OCI-LY1 (cell line): Measurements from ENCODE around the gene CCDC186.

Experiments
- H2AFZ ChIP-seq: fragments of 200-600 bp; sonication (generic), shearing (Covaris generic); 2 replicates; pipeline ENCODE4 v1.6.0; 2014; ENCODE audit warnings: antibody characterized with exemption, mild to moderate bottlenecking, low read length
- H3F3A ChIP-seq: fragments of 200-600 bp; sonication (generic), shearing (Covaris generic); 2 replicates; pipeline ENCODE4 v1.6.0; 2014; ENCODE audit warnings: mild to moderate bottlenecking, antibody characterized with exemption, low read length, moderate library complexity; ENCODE audit not compliant: insufficient read depth
- H3K27ac ChIP-seq: fragments of 200-600 bp; sonication (generic); 2 replicates; pipeline ENCODE4 v1.5.1; 2014; ENCODE audit warnings: low read length, mixed run types, mild to moderate bottlenecking, low read depth; ENCODE audit not compliant: poor library complexity, severe bottlenecking
- H3K27me3 ChIP-seq: fragments of 200-600 bp; sonication (generic); 2 replicates; pipeline ENCODE4 v1.6.0; 2014; ENCODE audit warnings: antibody characterized with exemption, mild to moderate bottlenecking, low read length, moderate library complexity; ENCODE audit not compliant: insufficient read depth
- H3K36me3 ChIP-seq: fragments of 200-600 bp; sonication (generic); 2 replicates; pipeline ENCODE4 v1.6.1; 2014; ENCODE audit warnings: mild to moderate bottlenecking, antibody characterized with exemption, low read length, moderate library complexity, mixed read lengths; ENCODE audit not compliant: insufficient read depth
- H3K4me1 ChIP-seq: fragments of 200-600 bp; sonication (generic); 2 replicates; pipeline ENCODE4 v1.5.1; 2014; ENCODE audit warnings: mild to moderate bottlenecking, low read length, moderate library complexity; ENCODE audit not compliant: insufficient read depth, severe bottlenecking
- H3K4me2 ChIP-seq: fragments of 200-600 bp; sonication (generic), shearing (Covaris generic); 2 replicates; pipeline ENCODE4 v1.6.1; 2014; ENCODE audit warnings: low read length
- H3K4me3 ChIP-seq: fragments of 200-600 bp; sonication (generic); 2 replicates; pipeline ENCODE4 v1.5.1; 2014; ENCODE audit warnings: low read length, low read depth, mild to moderate bottlenecking, mixed read lengths; ENCODE audit not compliant: poor library complexity, severe bottlenecking
- H3K79me2 ChIP-seq: fragments of 200-600 bp; shearing (Covaris generic); 2 replicates; pipeline ENCODE4 v1.6.1; 2016; ENCODE audit warnings: mixed run types, low read length, mixed read lengths; ENCODE audit not compliant: insufficient read depth
- H3K9ac ChIP-seq: fragments of 200-600 bp; sonication (generic), shearing (Covaris generic); 2 replicates; pipeline ENCODE4 v1.6.1; 2014; ENCODE audit warnings: mild to moderate bottlenecking, low read length, mixed read lengths
- H3K9me2 ChIP-seq: fragments of 200-600 bp; sonication (generic), shearing (Covaris generic); 2 replicates; pipeline ENCODE4 v1.6.1; 2014; ENCODE audit warnings: low read depth, mild to moderate bottlenecking, low read length, mixed read lengths
- H3K9me3 ChIP-seq: fragments of 200-600 bp; shearing (Covaris generic); 2 replicates; pipeline ENCODE4 v1.6.1; 2014; ENCODE audit warnings: low read length, mixed read lengths
- H4K20me1 ChIP-seq: fragments of 200-600 bp; sonication (generic), shearing (Covaris generic); 2 replicates; pipeline ENCODE4 v1.6.0; 2016; ENCODE audit warnings: mild to moderate bottlenecking, low read length; ENCODE audit not compliant: insufficient read depth
- CTCF ChIP-seq: fragments of 200-600 bp; sonication (generic), shearing (Covaris generic); IDR thresholded peaks from 2 replicates; pipeline ENCODE4 v1.5.1; 2017; ENCODE audit warnings: mild to moderate bottlenecking, antibody characterized with exemption, low read length, moderate library complexity, mixed read lengths
- EZH2 ChIP-seq: fragments of 200-600 bp; sonication (generic), shearing (Covaris generic); IDR thresholded peaks from 2 replicates; pipeline ENCODE4 v1.8.0; 2017; ENCODE audit warnings: borderline replicate concordance, mixed run types, mild to moderate bottlenecking, antibody characterized with exemption, low read length, moderate library complexity, mixed read lengths

The CCDC186 gene

DNA sequence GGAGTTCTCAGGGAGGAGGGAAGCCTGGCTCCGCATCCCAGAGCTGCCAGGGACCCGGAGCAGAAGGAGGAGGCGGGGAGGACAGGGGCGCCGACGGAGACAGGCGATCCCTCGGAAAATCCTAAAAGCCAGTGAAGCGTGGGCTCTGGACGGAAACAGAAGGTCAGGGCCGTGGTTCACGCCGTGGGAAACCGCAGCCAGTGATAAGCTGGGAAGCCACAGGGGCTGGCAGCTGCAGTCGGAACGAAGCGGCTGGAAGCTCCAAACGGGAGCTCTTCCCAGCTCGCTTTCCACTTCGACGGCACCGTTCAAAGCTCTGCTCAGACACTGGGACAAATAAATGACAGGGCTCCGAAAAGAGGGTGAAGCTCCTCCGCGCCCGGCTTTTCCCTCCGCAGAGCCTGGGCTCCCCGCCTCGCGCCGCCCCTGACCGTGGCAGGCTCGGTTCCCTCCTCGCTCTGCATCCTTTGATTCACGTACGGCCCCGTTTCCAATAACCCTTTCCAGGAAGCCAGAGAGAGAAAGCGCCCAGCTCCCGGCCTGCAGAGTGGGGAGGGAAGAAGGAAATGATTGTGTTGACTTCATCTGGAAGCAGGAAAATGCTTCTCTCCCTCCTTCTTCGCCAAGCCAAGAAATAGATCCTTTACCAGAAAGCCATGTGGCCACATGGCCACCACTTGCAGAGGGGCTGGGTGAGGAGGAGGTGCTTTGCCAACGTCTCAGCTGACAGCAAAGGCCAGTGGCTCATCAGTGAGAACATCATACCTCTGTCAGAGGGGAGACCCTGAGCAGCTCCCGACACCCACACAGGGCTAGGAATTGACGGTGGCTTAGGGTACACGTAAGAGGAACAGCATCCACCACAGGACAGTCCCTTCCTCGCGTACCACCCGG, 72.9 kb downstream of the CCDC186 start:
- H3K9ac ChIP-seq, result no peak overlapping the region
- H3K79me2 ChIP-seq, result no peaks in the 10 kb centered on the region
- H3F3A ChIP-seq, result no peaks in the 10 kb centered on the region
- H3K27me3 ChIP-seq, result no peaks in the 10 kb centered on the region
- no peak overlapping the region for H3K4me2 ChIP-seq
- no peaks in the 10 kb centered on the region for H3K36me3 ChIP-seq
- H4K20me1 ChIP-seq, result no peaks in the 10 kb centered on the region
- H3K9me2 ChIP-seq, result no peaks in the 10 kb centered on the region
- TF ChIP-seq CTCF (no peak), EZH2 (no peak)
- H3K4me1 ChIP-seq, result peaks cover 15% of the 10 kb centered on the region
- H2AFZ ChIP-seq, result no peak overlapping the region
- no peaks in the 10 kb centered on the region for H3K9me3 ChIP-seq
- no peak overlapping the region for H3K27ac ChIP-seq
- H3K4me3 ChIP-seq, result no peak overlapping the region

GRCh38 chr10:114096864-114097263, 77.1 kb downstream of the CCDC186 start:
- Histone ChIP-seq H3K4me3 (no peak overlapping the region), H2AFZ (no peak overlapping the region), H3K9me3 (no peaks in the 10 kb centered on the region), H4K20me1 (no peaks in the 10 kb centered on the region), H3K79me2 (no peaks in the 10 kb centered on the region), H3K9me2 (no peaks in the 10 kb centered on the region), H3K9ac (no peak overlapping the region), H3K4me1 (peaks cover 17% of the 10 kb centered on the region), H3F3A (no peaks in the 10 kb centered on the region), H3K4me2 (no peak overlapping the region), H3K27me3 (peaks cover 10% of the 10 kb centered on the region; the same call in 1 of the 2 replicates), H3K36me3 (no peaks in the 10 kb centered on the region; the same call in 1 of the 2 replicates), H3K27ac (no peak overlapping the region)
- TF ChIP-seq EZH2 (no peak), CTCF (no peak)

GRCh38 chr10:114095559-114096337, 78.3 kb downstream of the CCDC186 start:
- H3K36me3 ChIP-seq, result no peaks in the 10 kb centered on the region; the same call in 1 of the 2 replicates
- TF ChIP-seq EZH2, result no peak
- no peak for TF ChIP-seq CTCF
- H4K20me1 ChIP-seq, result no peaks in the 10 kb centered on the region
- H3K9me2 ChIP-seq, result no peaks in the 10 kb centered on the region
- H3K9me3 ChIP-seq, result no peaks in the 10 kb centered on the region
- no peak overlapping the region for H3K4me2 ChIP-seq
- H3K79me2 ChIP-seq, result no peaks in the 10 kb centered on the region
- H3F3A ChIP-seq, result no peaks in the 10 kb centered on the region
- H3K4me3 ChIP-seq, result no peak overlapping the region
- H3K27me3 ChIP-seq, result peaks cover 10% of the 10 kb centered on the region; the same call in 1 of the 2 replicates
- H3K9ac ChIP-seq, result no peak overlapping the region
- peaks cover 17% of the 10 kb centered on the region for H3K4me1 ChIP-seq
- no peak overlapping the region for H2AFZ ChIP-seq
- no peak overlapping the region for H3K27ac ChIP-seq
